K562 (cell line): ENCODE results near the gene LGALS3BP. TPM values are rescaled to one million over a fixed set of nuclear protein-coding genes. Genes with fewer than 3 reads are reported as not detected.

Experiments used
- ARHGAP35 ChIP-seq: fragments of 450-650 bp; IDR thresholded peaks from 2 replicates; pipeline ENCODE4 v1.6.1; 2018; ENCODE audit not compliant: partially characterized antibody
- CBFB ChIP-seq: sonication (generic); formaldehyde crosslinking; IDR thresholded peaks from 2 replicates; pipeline ENCODE4 v1.4.0; 2020; ENCODE audit warnings: mild to moderate bottlenecking, missing genetic modification reagents
- GTF2E2 ChIP-seq: fragments of 200-800 bp; sonication (Bioruptor generic); IDR thresholded peaks from 2 replicates; pipeline ENCODE4 v1.6.1; 2016; ENCODE audit warnings: missing genetic modification characterization, missing compliant biosample characterization
- NRF1 ChIP-seq, 2 experiments: fragments of 450-650 bp; IDR thresholded peaks in 1 of 2; conservative IDR thresholded peaks in 1 of 2; 2 replicates each; pipeline ENCODE4 v1.6.1; 2014; ENCODE audit warnings: mild to moderate bottlenecking in 2 of 2
- ZFP1 ChIP-seq: fragments of 450-650 bp; formaldehyde crosslinking; IDR thresholded peaks from 2 replicates; pipeline ENCODE4 v1.4.0; 2020; ENCODE audit warnings: mild to moderate bottlenecking, mixed read lengths
- ZNF76 ChIP-seq: fragments of 250-450 bp; sonication (Bioruptor Pico); IDR thresholded peaks from 2 replicates; pipeline ENCODE4 v1.4.0; 2020; ENCODE audit warnings: mild to moderate bottlenecking, moderate library complexity, borderline replicate concordance
- polyA plus RNA-seq, 8 experiments: library from polyadenylated mRNA; depleted of rRNA in 4 of 8; stranded (reverse) in 5 of 8; unstranded in 3 of 8; fragments of >200 nt; fragmentation: Nextera tagmentation in 2 of 8; fragmentation: Illumina TruSeq in 1 of 8; extraction: Ambion mirVana in 2 of 8; extraction: Trizol in 1 of 8; gene quantifications; 2 replicates each; pipeline versions ENCODE4 v1.2.1 to v1.2.3, GENCODE V29; 2011 to 2014; ENCODE audit warnings: inconsistent platforms in 1 of 8, missing spikeins in 1 of 8
- total RNA-seq, 7 experiments: library from RNA; depleted of rRNA in 6 of 7; stranded (reverse); fragments of >200 nt in 6 of 7; fragmentation: Illumina TruSeq in 2 of 7; extraction: Trizol in 2 of 7; gene quantifications; 2 replicates each; pipeline versions ENCODE4 v1.2.1 to v1.2.3, GENCODE V29; 2011 to 2021; ENCODE audit warnings: low replicate concordance in 1 of 7
- TF ChIP-seq, protein P1 (sequence below), 2 experiments: fragments of 450-650 bp in 1 of 2; sonication (generic) in 1 of 2; formaldehyde crosslinking in 1 of 2; IDR thresholded peaks; 2 replicates each; pipeline versions ENCODE4 v1.7.1 to v1.9.0; 2016 to 2022; ENCODE audit warnings: inconsistent platforms in 1 of 2, mild to moderate bottlenecking in 1 of 2, missing genetic modification reagents in 1 of 2
- TF ChIP-seq, protein P2 (sequence below): IDR thresholded peaks from 3 replicates; pipeline ENCODE4 v1.6.1; 2011; ENCODE audit warnings: borderline replicate concordance, mild to moderate bottlenecking, moderate library complexity; ENCODE audit not compliant: insufficient read length; ENCODE audit errors: extremely low read depth
- TF ChIP-seq, protein P3 (sequence below): sonication (generic); formaldehyde crosslinking; IDR thresholded peaks from 2 replicates; pipeline ENCODE4 v1.8.0; 2022; ENCODE audit warnings: missing genetic modification reagents, mild to moderate bottlenecking, moderate library complexity, borderline replicate concordance
- TF ChIP-seq, protein P4 (sequence below): sonication (generic); formaldehyde crosslinking; IDR thresholded peaks from 2 replicates; pipeline ENCODE4 v1.8.1; 2023; ENCODE audit warnings: mild to moderate bottlenecking, missing genetic modification reagents

LGALS3BP gene
- total and polyA plus RNA-seq, 9 of the 15 experiments (the other 6 are each of a cell fraction or from before 2014, with no cell fraction given), result 0.39 to 5.3 (median 3.2) TPM

DNA sequence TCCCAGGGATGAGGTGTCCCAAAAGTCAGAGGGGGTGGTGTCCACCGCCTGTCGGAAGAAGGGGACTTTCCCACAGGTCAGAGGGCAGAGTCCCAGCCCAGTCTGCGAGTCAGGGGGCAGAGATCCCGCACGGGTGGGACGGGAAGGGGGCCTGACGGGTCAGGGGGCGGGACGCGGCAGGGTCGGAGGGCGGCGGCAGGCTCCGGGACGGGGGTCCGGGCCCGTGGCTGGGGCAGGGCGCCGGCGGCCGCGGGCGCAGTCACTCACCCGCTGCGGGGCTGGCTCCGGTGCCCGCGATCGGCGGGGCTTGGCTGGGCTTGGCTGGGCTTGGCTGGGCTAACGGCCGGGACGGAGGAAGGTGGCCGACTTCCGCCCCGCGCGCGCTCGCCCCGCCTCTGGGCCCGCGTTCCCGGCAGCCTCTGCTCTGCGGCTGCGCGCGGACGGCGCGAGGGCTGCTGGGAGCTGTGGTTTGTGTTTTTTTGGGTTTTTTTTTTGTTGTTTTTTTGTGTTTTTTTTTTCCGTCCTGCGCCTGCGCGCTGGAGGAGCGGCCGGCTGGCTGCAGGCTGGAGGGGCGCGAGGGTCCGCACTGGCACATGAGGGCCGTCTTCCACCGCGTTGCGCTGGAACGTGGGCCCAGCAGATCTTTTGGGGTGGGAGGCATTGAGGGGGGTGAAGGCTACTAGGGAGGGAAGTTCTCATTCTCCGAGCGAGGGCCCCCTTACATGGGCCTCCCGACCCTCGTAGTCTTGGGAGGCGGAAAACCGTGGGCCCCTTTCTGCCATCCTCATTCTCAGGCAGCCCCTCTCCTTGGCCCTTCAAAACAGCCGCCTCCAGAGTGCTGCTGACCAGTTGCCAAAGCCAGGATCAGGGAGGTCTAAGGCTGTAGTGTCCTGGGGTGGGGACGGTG lies 29.9 kb upstream of the LGALS3BP start, which contains the start of gene CANT1 (continued):
- TF ChIP-seq, protein P1, sequence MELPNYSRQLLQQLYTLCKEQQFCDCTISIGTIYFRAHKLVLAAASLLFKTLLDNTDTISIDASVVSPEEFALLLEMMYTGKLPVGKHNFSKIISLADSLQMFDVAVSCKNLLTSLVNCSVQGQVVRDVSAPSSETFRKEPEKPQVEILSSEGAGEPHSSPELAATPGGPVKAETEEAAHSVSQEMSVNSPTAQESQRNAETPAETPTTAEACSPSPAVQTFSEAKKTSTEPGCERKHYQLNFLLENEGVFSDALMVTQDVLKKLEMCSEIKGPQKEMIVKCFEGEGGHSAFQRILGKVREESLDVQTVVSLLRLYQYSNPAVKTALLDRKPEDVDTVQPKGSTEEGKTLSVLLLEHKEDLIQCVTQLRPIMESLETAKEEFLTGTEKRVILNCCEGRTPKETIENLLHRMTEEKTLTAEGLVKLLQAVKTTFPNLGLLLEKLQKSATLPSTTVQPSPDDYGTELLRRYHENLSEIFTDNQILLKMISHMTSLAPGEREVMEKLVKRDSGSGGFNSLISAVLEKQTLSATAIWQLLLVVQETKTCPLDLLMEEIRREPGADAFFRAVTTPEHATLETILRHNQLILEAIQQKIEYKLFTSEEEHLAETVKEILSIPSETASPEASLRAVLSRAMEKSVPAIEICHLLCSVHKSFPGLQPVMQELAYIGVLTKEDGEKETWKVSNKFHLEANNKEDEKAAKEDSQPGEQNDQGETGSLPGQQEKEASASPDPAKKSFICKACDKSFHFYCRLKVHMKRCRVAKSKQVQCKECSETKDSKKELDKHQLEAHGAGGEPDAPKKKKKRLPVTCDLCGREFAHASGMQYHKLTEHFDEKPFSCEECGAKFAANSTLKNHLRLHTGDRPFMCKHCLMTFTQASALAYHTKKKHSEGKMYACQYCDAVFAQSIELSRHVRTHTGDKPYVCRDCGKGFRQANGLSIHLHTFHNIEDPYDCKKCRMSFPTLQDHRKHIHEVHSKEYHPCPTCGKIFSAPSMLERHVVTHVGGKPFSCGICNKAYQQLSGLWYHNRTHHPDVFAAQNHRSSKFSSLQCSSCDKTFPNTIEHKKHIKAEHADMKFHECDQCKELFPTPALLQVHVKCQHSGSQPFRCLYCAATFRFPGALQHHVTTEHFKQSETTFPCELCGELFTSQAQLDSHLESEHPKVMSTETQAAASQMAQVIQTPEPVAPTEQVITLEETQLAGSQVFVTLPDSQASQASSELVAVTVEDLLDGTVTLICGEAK (IDR thresholded peaks at IDR 0.05), result peak; percentile 63; the same call in 1 of the 2 replicates
- TF ChIP-seq, protein P1 (CRISPR knock-in tag; IDR thresholded peaks at IDR 0.05), result no peak
- TF ChIP-seq, protein P2, sequence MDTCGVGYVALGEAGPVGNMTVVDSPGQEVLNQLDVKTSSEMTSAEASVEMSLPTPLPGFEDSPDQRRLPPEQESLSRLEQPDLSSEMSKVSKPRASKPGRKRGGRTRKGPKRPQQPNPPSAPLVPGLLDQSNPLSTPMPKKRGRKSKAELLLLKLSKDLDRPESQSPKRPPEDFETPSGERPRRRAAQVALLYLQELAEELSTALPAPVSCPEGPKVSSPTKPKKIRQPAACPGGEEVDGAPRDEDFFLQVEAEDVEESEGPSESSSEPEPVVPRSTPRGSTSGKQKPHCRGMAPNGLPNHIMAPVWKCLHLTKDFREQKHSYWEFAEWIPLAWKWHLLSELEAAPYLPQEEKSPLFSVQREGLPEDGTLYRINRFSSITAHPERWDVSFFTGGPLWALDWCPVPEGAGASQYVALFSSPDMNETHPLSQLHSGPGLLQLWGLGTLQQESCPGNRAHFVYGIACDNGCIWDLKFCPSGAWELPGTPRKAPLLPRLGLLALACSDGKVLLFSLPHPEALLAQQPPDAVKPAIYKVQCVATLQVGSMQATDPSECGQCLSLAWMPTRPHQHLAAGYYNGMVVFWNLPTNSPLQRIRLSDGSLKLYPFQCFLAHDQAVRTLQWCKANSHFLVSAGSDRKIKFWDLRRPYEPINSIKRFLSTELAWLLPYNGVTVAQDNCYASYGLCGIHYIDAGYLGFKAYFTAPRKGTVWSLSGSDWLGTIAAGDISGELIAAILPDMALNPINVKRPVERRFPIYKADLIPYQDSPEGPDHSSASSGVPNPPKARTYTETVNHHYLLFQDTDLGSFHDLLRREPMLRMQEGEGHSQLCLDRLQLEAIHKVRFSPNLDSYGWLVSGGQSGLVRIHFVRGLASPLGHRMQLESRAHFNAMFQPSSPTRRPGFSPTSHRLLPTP, result no peak
- TF ChIP-seq GTF2E2 (tag) (peak; percentile 54; the same call in 1 of the 2 replicates), ZFP1 (CRISPR knock-in tag) (no peak), CBFB (no peak), ARHGAP35 (no peak), ZNF76 (CRISPR knock-in tag) (no peak), NRF1 (conservative IDR thresholded peaks at IDR 0.05 in 1 of 2, IDR thresholded peaks at IDR 0.05 in 1 of 2) (peak; percentile 98)
- TF ChIP-seq, protein P3, sequence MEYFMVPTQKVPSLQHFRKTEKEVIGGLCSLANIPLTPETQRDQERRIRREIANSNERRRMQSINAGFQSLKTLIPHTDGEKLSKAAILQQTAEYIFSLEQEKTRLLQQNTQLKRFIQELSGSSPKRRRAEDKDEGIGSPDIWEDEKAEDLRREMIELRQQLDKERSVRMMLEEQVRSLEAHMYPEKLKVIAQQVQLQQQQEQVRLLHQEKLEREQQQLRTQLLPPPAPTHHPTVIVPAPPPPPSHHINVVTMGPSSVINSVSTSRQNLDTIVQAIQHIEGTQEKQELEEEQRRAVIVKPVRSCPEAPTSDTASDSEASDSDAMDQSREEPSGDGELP, result peak; percentile 17; the same call in 1 of the 2 replicates
- TF ChIP-seq, protein P4, sequence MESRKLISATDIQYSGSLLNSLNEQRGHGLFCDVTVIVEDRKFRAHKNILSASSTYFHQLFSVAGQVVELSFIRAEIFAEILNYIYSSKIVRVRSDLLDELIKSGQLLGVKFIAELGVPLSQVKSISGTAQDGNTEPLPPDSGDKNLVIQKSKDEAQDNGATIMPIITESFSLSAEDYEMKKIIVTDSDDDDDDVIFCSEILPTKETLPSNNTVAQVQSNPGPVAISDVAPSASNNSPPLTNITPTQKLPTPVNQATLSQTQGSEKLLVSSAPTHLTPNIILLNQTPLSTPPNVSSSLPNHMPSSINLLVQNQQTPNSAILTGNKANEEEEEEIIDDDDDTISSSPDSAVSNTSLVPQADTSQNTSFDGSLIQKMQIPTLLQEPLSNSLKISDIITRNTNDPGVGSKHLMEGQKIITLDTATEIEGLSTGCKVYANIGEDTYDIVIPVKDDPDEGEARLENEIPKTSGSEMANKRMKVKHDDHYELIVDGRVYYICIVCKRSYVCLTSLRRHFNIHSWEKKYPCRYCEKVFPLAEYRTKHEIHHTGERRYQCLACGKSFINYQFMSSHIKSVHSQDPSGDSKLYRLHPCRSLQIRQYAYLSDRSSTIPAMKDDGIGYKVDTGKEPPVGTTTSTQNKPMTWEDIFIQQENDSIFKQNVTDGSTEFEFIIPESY, result no peak
